AG08396 (cell line): ENCODE measurements around the gene ZMAT3.

Experiments used
- DNase-seq: peaks from one replicate; pipeline ENCODE4 v3.0.0; 2012; ENCODE audit warnings: low spot score, mixed read lengths

Gene ZMAT3

DNA sequence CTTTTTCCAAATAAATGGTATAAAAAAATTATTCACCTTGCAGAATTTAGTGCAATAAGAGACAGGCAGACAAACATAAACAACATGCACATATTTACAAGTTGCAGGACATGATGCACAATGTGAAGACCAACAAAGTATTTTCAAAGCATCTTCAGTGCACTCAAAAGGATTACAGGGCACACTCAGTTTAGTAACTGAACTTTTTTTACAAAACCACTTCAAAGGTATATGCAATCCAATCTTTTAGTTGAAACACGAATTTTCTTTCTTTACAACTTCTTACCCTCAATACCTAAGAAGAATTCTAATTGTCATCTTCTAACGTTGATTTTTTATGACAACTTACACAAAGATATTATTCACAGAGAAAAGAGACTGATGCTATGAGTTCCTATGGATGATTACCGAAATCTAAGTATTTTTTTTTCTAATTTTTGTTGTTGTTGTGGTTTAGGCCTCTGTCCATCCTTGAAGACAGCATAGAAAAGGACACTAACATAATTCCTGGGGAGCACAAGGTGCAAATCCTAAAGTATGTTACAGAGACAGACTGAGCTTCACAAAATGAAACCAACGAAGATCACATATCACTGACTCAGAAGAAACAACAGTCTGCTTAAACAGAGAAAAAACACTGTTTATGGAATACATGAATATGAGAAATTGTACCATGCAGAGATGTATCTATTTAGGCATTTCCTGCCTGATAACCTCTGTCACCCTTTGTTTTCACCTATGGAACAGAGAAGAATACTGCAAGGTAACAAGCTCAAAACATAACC, 50.3 kb downstream of the ZMAT3 start:
- DNase-seq: no peak

DNA sequence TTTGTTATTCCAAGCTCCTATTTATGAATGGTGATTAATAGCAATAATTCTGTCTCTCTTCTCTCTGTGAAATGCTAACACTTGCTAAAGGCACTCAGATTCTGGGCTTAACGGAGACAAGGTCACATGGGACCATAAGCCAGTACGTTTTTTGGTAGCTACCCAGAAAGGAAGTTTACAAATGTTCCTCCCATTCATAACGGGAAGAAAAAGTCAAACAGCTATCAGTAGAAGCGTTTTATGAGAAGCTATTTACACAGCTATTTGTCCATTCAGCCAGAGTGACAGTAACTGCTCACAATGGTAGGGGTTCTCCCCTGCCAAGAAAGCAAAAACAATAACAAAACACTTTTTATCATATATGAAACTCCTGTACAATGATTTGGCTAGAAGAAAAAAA, 51.5 kb downstream of the ZMAT3 start:
- no peak for DNase-seq

DNA sequence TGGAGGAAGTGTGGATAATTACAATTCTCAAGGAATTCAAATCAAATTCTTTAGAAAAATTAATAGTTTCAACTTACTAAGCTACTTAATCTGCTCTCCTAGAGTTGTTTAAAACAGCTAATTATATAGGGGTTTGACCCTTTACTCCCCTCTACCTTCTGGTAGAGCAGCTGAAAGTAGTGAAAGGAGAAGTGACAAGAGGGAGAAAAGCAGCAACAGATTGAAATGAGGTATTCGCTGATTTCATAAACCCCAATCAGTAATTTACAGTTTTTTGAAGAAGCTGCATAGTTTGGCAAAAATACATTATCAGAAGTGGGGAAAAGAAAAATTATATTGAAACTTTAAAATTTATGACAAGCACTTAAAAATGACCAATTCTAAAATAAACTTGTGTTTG, 52.8 kb downstream of the ZMAT3 start:
- DNase-seq: no peak

DNA sequence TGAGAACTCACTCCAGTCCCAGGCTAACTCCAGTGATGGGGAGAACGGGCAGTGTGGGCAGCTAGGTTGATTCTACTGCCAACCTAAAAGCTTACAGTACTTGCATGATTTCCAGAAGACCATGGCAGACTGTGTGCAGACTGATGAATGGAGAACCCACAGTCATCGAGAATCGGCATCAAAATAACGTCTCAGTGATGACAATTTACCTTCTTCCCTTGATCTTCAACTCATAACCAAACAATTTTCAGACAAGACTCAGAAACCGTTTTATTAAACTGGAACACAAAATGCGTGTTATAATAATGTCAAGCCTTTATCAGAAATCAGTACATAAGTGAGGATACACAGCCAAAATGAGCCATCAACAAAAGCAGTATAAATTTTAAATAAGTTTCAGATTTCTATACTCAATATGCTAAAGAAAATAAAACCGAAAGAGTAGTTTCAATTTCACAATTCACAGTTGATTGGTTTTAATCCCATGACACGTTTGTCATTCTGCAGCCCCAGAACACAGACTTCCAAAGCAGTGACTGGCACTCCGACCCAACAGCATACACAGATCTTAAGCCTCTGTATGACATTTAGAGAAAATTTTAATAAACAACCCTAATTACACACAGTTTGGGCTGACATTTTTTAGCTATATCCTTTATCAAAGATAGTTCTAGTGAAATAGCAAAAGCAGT, 54.5 kb downstream of the ZMAT3 start:
- no peak for DNase-seq

DNA sequence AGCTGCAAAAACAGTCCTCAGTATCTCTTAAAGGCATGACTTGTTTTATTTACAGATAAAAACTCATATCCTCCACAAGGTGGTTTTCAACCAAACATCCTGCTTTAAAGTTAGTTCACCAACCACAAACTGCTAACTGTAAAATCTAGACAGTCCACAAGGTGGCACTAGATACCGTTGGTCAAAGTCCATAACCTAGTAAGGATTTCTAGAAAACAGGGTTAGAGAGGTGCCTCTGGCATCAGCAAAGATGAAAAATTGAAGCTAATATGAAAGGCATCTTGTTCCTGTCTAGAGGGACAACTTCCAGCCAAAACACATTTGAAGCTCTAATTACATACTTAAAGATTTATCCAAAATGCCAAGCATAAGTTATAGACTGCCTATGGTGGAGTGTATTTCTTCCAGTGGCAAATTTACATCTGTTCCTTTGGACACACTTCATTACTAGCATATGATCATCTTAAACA, 56.0 kb downstream of the ZMAT3 start:
- DNase-seq: peak; percentile 50

DNA sequence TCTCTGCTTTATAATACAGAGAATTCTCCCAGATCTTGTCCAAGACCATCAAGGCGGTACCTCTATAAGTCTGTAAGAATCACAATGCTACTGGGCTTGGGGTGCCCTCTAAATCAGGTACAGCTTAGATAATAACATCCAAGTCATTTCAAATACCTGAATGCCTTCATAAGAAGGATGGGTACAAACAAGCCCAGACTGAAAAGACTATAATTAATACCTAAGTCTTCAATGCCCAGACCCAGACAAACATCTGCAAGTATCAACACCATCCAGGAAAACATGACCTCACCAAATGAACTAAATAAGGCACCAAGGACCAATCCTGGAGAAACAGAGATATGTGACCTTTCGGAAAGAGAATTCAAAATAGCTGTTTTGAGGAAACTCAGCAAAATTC, 65.9 kb downstream of the ZMAT3 start:
- no peak for DNase-seq

DNA sequence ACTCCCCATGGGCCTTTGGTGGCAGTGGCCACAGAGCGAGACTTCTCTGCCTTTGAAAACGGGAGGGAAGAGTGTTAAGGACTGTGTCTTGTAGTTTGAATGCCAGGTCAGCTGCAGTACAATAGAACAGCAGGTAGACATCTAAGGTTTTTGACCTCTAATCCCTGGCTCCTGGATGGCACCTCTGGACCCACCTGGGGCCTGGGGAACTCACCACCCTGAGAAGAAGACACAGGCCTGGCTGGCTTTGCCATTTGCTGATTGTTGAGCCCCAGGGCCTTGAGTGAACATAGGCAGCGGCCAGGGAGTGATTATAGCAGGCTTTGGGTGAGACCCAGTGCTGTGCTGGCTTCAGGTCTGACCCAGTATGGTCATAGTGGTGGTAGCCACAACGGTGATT, 66.4 kb downstream of the ZMAT3 start:
- DNase-seq: no peak

DNA sequence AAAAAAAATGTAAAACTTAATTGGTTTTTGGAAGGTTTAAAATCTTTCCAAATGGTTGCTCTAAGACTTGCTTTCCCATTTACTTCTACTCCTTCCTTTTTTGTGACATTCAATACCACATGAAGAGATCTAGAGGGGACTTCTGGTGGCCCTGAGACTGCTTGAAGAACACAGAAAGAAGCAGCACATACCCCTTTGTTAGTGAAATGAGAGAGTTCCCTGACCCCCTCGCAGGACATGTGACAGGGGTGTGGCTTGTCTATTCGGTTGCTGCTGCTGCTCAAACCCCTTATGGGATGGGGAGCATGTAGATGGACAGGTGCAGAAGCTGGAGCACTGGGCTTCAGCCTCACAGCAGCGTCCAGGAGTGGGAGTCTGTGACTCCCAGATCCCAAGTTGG, 71.0 kb downstream of the ZMAT3 start:
- DNase-seq: no peak

DNA sequence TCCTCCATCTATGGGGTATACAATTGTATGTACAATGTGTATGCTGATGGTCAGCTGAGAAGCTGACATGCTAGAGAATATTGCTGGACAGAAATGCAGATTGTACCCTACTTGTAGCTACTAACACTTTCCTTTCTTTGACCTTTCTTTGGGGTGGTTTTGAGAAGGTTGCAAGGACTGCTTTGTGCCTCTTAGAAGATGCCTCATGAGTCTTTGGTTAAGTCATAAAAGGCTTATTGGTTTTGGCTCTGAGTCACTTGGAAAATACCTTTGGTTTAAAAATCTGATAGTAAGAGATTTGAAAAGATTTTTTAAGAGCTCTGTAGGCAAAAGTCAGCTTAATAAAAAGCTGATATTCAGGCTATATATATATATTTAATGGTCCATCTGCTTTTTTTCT, 71.5 kb downstream of the ZMAT3 start:
- no peak for DNase-seq

DNA sequence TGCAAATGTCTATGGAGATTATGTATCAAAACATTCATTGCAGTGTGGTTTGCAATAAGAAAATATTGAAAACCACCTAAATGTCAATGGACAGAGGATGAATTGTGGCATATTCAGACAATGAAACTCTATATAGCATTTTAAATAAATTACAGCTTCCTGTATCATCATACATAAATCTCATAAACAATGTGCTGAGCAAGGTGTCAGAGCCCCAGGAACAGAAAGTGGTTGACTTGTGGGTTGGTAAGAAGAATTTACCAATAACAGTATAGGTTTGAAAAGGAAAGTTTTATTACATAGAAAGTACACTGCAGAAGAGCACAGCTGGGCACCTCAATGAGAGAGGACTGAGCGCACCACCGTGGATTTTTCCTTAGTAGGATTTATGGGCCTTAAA, 75.2 kb downstream of the ZMAT3 start:
- DNase-seq: no peak

DNA sequence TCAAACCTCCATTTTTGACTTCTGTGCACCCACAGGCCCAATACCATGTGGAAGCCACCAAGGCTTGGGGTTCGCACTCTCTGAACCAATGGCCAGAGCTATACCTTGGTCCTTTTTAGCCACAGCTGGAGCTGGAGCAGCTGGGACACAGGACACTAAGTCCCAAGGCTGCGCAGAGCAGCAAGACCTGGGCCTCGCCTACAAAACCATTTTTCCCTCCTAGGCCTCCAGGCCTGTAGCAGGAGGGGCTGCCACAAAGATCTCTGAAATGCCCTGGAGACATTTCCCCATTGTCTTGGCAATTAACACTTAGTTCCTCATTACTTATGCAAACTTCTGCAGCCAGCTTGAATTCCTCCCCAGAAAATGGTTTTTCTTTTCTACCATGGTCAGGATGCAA, 81.3 kb downstream of the ZMAT3 start:
- DNase-seq: no peak

DNA sequence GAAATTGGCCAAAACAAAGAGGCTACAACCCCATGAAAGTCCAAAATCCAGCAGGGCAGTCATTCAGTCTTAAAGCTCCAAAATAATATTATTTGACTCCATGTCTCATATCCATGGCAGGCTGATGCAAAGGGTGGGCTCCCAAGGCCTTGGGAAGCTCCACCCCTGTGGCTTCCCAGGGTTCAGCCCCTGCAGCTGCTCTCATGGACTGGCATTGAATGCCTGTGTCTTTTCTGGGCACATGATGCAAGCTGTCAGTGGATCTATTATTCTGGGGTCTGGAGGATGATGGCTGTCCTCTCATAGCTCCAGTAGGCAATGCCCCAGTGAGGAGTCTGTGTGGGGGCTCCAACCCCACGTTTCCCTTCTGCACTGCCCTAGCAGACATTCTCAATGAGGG, 81.8 kb downstream of the ZMAT3 start:
- no peak for DNase-seq

DNA sequence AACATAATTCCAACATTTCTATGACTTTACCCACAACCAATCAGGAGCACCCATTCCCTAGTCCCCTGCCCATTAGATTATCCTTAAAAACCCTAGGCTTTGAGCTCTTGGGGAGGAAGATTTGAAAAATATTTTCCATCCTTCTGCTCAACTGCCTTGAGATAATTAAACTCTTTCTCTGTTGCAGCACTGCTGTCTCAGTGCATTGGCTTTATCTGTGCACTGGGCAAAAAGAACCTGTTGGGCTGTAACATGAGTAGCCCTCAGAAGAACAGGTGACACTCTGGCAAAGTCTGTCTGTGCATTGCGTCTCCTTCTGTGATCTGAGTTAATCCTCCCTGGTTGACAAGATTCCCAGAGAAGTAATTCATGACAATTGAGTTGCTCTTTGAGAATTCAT, 83.9 kb downstream of the ZMAT3 start:
- DNase-seq: no peak

DNA sequence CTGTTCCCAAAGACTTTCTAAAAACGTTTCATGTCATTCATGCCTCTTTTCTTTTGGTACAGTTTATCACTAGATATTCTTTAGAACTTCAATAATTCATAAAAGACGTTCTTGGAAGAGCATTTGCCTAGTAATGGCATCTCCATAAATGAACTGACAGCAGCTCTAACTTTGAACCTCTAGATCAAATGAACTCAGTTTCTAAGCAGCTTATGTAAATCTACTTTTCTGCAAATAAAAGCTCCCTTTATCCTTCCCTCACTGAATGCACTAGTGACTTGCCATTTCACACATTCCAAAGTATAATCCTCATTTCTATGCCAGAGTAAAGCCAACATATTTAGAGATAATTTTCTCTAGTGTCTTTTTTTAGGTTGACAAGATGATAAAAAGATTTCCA, 85.2 kb downstream of the ZMAT3 start:
- no peak for DNase-seq

DNA sequence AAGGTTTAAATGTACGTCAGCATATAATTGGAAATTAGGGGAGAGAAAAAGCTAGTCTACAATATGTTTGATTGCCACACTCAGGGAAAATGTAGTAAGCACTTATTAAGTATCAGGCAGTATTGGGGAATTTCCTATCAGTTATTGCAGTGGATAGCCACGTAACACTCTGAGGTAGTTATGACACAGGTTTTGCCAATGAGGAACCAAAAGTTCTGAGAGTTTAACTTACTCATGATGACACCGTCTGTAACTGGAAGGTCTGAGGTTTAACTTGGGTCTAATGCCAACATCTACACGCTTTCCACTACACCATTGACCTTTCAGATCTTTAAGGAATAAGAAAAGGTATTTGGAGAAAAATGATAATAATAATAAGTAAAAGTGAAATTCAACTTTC, 89.5 kb downstream of the ZMAT3 start:
- peak; percentile 7 for DNase-seq

DNA sequence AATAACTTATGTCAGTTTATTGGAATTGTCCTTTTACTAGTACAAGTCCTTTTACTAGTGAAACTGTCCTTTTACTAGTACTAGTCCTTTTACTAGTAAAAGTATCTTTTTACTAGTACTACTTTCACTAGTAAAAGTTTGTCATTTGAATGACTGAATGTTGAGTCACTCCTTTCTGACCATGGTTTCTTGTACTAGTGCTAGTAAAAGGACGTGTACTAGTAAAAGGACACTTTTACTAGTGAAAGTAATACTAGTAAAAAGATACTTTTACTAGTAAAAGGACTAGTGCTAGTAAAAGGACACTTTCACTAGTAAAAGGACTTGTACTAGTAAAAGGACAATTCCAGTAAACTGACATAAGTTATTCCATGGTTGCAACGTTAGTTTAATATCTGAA, 96.3 kb downstream of the ZMAT3 start:
- no peak for DNase-seq

DNA sequence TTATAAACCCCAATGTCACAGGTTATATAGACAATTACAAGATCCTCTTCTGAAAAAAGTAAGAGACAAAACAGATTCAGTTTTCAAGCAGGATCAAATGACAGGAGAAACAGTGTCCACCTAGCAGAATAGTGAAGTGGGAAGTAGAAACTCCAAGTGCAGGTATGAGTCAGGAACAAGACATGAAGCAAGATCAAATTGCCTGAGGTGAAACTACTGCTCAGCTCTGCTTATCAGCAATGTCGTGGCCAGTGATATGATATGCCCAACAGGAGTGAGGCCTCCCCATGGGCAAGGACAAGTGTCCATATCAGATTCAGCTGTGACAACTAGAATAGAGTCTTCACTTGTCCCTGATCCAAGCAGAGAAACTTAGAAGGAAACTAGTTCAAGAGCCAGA, 100.0 kb downstream of the ZMAT3 start:
- DNase-seq: no peak

DNA sequence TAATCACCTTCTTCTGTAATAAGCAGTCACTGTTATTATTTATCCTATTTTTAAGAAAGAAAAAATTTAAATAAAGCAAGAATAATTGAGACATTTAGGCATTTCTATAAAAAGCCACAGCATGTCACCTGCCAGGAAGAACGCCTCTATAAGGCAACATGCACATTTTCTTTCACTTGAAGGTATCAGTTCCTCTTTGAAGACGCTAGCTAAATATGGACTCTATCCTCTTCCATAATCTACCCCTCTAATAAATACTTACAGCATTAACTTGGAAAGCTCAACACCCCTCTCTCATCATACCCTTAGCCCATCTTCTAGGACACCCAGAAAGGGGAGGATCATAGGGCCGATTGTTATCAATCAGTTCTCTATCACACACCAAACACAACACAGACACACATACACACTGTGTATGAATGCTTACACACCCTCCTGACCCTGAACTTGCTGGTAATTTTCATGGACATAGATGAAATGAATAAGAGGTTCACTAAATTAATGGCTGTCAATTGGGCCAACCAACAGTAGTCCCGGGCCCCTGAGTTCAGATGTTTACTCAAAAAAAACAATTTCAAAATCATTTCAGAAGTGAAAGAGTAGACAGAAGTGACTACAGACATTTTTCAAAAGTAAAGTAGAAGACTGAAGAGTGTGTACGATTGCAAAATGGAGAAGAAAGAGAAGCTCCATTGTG, 102.5 kb downstream of the ZMAT3 start:
- no peak for DNase-seq
